Esophagus (tissue), 2 donors: ENCODE results near the gene KLF18. TPM values are rescaled to one million over a fixed set of nuclear protein-coding genes. Genes with fewer than 3 reads are reported as not detected.
"Not testable (repeated sequence)": the region's sequence is repeated elsewhere in the genome, so short reads cannot be mapped to it uniquely, and the experiment has no call there.

Experiments used
- H3K27ac ChIP-seq, 2 donors: one replicate each; pipeline ENCODE4 v1.5.1; 2013; ENCODE audit warnings: low read depth in 2 of 2, mild to moderate bottlenecking in 2 of 2, inconsistent platforms in 1 of 2, low read length in 1 of 2, moderate library complexity in 1 of 2
- H3K27me3 ChIP-seq, 2 donors: one replicate each; pipeline ENCODE4 v1.6.1; 2013; ENCODE audit warnings: low read length in 2 of 2, control low read depth in 1 of 2, mild to moderate bottlenecking in 1 of 2; ENCODE audit not compliant: insufficient read depth in 2 of 2, control insufficient read depth in 1 of 2
- H3K36me3 ChIP-seq, 2 donors: one replicate each; pipeline ENCODE4 v1.6.1; 2013; ENCODE audit warnings: low read length in 1 of 2; ENCODE audit not compliant: control insufficient read depth in 2 of 2, insufficient read depth in 2 of 2
- H3K4me1 ChIP-seq, 2 donors: one replicate each; pipeline ENCODE4 v1.6.1; 2013; ENCODE audit warnings: low read length in 1 of 2; ENCODE audit not compliant: control insufficient read depth in 2 of 2, insufficient read depth in 2 of 2
- H3K4me3 ChIP-seq, 2 donors: one replicate each; pipeline ENCODE4 v1.5.1; 2013; ENCODE audit warnings: low read length in 2 of 2, mild to moderate bottlenecking in 2 of 2, low read depth in 1 of 2, moderate library complexity in 1 of 2
- H3K9me3 ChIP-seq, 2 donors: one replicate each; pipeline ENCODE4 v1.6.1; 2013; ENCODE audit warnings: mild to moderate bottlenecking in 2 of 2, low read depth in 1 of 2, low read length in 1 of 2, moderate library complexity in 1 of 2; ENCODE audit not compliant: control insufficient read depth in 2 of 2, insufficient read depth in 1 of 2
- whole genome bisulfite sequencing, 2 donors: extraction: QIAGEN DNeasy Blood & Tissue Kit; methylation state at CpG; one replicate each; pipeline ENCODE4 v1.1.7; 2013; 5-methylcytosine and 5-hydroxymethylcytosine counted together
- polyA plus RNA-seq, 2 donors: library from polyadenylated mRNA; stranded (reverse); fragments of 200-250 nt; gene quantifications; one replicate each; pipeline ENCODE4 v1.2.3, GENCODE V29; 2013
- donor health status: healthy with polysubstance abuse.
- donor health status: Bipolar disorder and iron deficiency.

Gene KLF18
- polyA plus RNA-seq, 2 donors: not detected

- H3K36me3 ChIP-seq: no peaks in the 10 kb centered on the region
- H3K9me3 ChIP-seq: no peaks in the 10 kb centered on the region
- no peak overlapping the region for H3K27ac ChIP-seq
- 88% methylated on average over 16 of the region's 16 CpGs for WGBS, 2 donors
- no peaks in the 10 kb centered on the region for H3K4me1 ChIP-seq
- no peak overlapping the region for H3K4me3 ChIP-seq
- H3K27me3 ChIP-seq: no peaks in the 10 kb centered on the region
Observed at GRCh38 chr1:44129616-44130500, 11.6 kb downstream of the KLF18 start.

- Histone ChIP-seq H3K36me3 (no peaks in the 10 kb centered on the region), H3K4me3 (no peak overlapping the region), H3K27ac (no peak overlapping the region), H3K4me1 (no peaks in the 10 kb centered on the region), H3K9me3 (no peaks in the 10 kb centered on the region), H3K27me3 (no peaks in the 10 kb centered on the region)
- WGBS, 2 donors: 75 to 77% methylated on average over 5 of the region's 5 CpGs
Observed at GRCh38 chr1:44120398-44120949, 21.0 kb downstream of the KLF18 start.

- no peak overlapping the region for H3K27ac ChIP-seq
- no peaks in the 10 kb centered on the region for H3K9me3 ChIP-seq
- no peaks in the 10 kb centered on the region for H3K36me3 ChIP-seq
- H3K27me3 ChIP-seq: no peaks in the 10 kb centered on the region
- 84 to 85% methylated on average over 6 of the region's 6 CpGs for WGBS, 2 donors
- H3K4me3 ChIP-seq: no peak overlapping the region
- H3K4me1 ChIP-seq: no peaks in the 10 kb centered on the region
Observed at GRCh38 chr1:44119525-44119924, 21.9 kb downstream of the KLF18 start.

GRCh38 chr1:44118682-44119081 is 22.7 kb downstream of the KLF18 start, which contains the start of gene KLF17:
TSS of gene KLF17 (plus strand) at chr1:44118821. CDS start at chr1:44118908, 87 bp downstream.
- Histone ChIP-seq H3K9me3 (no peaks in the 10 kb centered on the region), H3K27me3 (no peaks in the 10 kb centered on the region), H3K4me3 (no peak within 1 kb of the TSS), H3K36me3 (no peaks in the 10 kb centered on the region), H3K4me1 (no peaks in the 10 kb centered on the region), H3K27ac (no peak within 1 kb of the TSS)
- WGBS, 2 donors: 96 to 97% methylated on average over 25 of the region's 25 CpGs

GRCh38 chr1:44117272-44117671 is 24.2 kb downstream of the KLF18 start:
- H3K36me3 ChIP-seq, H3K4me3 ChIP-seq: not testable (repeated sequence)
- WGBS, 2 donors: 95 to 97% methylated on average over 10 of the region's 10 CpGs

GRCh38 chr1:44114098-44114497 is 27.3 kb downstream of the KLF18 start:
- WGBS, 2 donors: 74 to 78% methylated on average over 7 of the region's 7 CpGs

More at GRCh38 chr1:44117272-44117671, 24.2 kb downstream of the KLF18 start:
- H3K27me3 ChIP-seq, H3K27ac ChIP-seq, H3K4me1 ChIP-seq, H3K9me3 ChIP-seq: not testable (repeated sequence)

GRCh38 chr1:44113095-44113609 is 28.3 kb downstream of the KLF18 start:
- Histone ChIP-seq H3K36me3 (no peaks in the 10 kb centered on the region), H3K27ac (no peak overlapping the region), H3K4me3 (no peak overlapping the region), H3K27me3 (no peaks in the 10 kb centered on the region), H3K4me1 (no peaks in the 10 kb centered on the region), H3K9me3 (no peaks in the 10 kb centered on the region)
- 70 to 77% methylated on average over 2 of the region's 2 CpGs for WGBS, 2 donors

More at GRCh38 chr1:44114098-44114497, 27.3 kb downstream of the KLF18 start:
- Histone ChIP-seq H3K4me3 (no peak overlapping the region), H3K36me3 (no peaks in the 10 kb centered on the region), H3K4me1 (no peaks in the 10 kb centered on the region), H3K9me3 (no peaks in the 10 kb centered on the region), H3K27me3 (no peaks in the 10 kb centered on the region), H3K27ac (no peak overlapping the region)

- 68 to 70% methylated on average over 3 of the region's 3 CpGs for WGBS, 2 donors
Observed at GRCh38 chr1:44112486-44112885, 28.9 kb downstream of the KLF18 start.

GRCh38 chr1:44111861-44112260 is 29.6 kb downstream of the KLF18 start:
- Histone ChIP-seq H3K4me1 (no peaks in the 10 kb centered on the region), H3K4me3 (no peak overlapping the region), H3K27ac (no peak overlapping the region), H3K9me3 (no peaks in the 10 kb centered on the region), H3K36me3 (no peaks in the 10 kb centered on the region), H3K27me3 (no peaks in the 10 kb centered on the region)
- 83 to 84% methylated on average over 4 of the region's 4 CpGs for WGBS, 2 donors

More at GRCh38 chr1:44112486-44112885, 28.9 kb downstream of the KLF18 start:
- Histone ChIP-seq H3K4me3 (no peak overlapping the region), H3K27me3 (no peaks in the 10 kb centered on the region), H3K4me1 (no peaks in the 10 kb centered on the region), H3K9me3 (no peaks in the 10 kb centered on the region), H3K36me3 (no peaks in the 10 kb centered on the region), H3K27ac (no peak overlapping the region)
